Activated effector memory CD4-positive, alpha-beta T cell treated with Interleukin-2 at 50 U/mL for 16 hours (primary cell): ENCODE results near the gene EHMT2.
A peak's percentile ranks its signal among the peaks of the same experiment; 100 is the strongest.
"Not testable (repeated sequence)": the region's sequence is repeated elsewhere in the genome, so short reads cannot be mapped to it uniquely, and the experiment has no call there.

Source experiments
- DNase-seq: peaks from one replicate; pipeline ENCODE4 v3.0.0-alpha.2; 2020

The EHMT2 gene

GRCh38 chr6:31911826-31912585 is 14.5 kb upstream of the EHMT2 start:
- DNase-seq, result no peak

- not testable (repeated sequence) for DNase-seq
Measured at GRCh38 chr6:31909298-31909697, 11.8 kb upstream of the EHMT2 start.

GRCh38 chr6:31908791-31909190 is 11.3 kb upstream of the EHMT2 start:
- no peak for DNase-seq

- not testable (repeated sequence) for DNase-seq
Measured at GRCh38 chr6:31908255-31908654, 10.8 kb upstream of the EHMT2 start.

- DNase-seq, result no peak
Measured at GRCh38 chr6:31907158-31907813, 9.8 kb upstream of the EHMT2 start.

- DNase-seq, result not testable (repeated sequence)
Measured at GRCh38 chr6:31906727-31907126, 9.2 kb upstream of the EHMT2 start.

- DNase-seq, result no peak
Measured at GRCh38 chr6:31906122-31906521, 8.6 kb upstream of the EHMT2 start.

GRCh38 chr6:31905041-31905440 is 7.5 kb upstream of the EHMT2 start:
- no peak for DNase-seq

GRCh38 chr6:31903957-31904356 is 6.5 kb upstream of the EHMT2 start:
- no peak for DNase-seq

- peak; percentile 80 for DNase-seq
Measured at GRCh38 chr6:31901953-31902643, 4.6 kb upstream of the EHMT2 start, which contains the start of gene ZBTB12. TSS of gene ZBTB12 (minus strand) at chr6:31902086. CDS start at chr6:31901305, 781 bp downstream.

- peak; percentile 55 for DNase-seq
Measured at GRCh38 chr6:31901415-31901952, 4.0 kb upstream of the EHMT2 start.

GRCh38 chr6:31900917-31901414 is 3.5 kb upstream of the EHMT2 start:
- no peak for DNase-seq

- no peak for DNase-seq
Measured at GRCh38 chr6:31899882-31900722, 2.6 kb upstream of the EHMT2 start.

GRCh38 chr6:31899215-31899614 is 1.7 kb upstream of the EHMT2 start:
- DNase-seq, result no peak

- no peak for DNase-seq
Measured at GRCh38 chr6:31898383-31899011, 999 bp upstream of the EHMT2 start.

- DNase-seq, result no peak
Measured at GRCh38 chr6:31896856-31897611, 464 bp downstream of the EHMT2 start.

GRCh38 chr6:31896493-31896855 is 1.0 kb downstream of the EHMT2 start:
- no peak for DNase-seq

- DNase-seq, result no peak
Measured at GRCh38 chr6:31892821-31893220, 4.7 kb downstream of the EHMT2 start.

GRCh38 chr6:31889331-31889972 is 8.0 kb downstream of the EHMT2 start:
- no peak for DNase-seq
